Amniotic epithelial cell (primary cell): ENCODE measurements around the gene DFFA.

ENCODE experiments used
- DNase-seq: peaks from one replicate; pipeline ENCODE4 v3.0.0-alpha.2; 2010; ENCODE audit warnings: low read depth

DFFA gene, protein sequence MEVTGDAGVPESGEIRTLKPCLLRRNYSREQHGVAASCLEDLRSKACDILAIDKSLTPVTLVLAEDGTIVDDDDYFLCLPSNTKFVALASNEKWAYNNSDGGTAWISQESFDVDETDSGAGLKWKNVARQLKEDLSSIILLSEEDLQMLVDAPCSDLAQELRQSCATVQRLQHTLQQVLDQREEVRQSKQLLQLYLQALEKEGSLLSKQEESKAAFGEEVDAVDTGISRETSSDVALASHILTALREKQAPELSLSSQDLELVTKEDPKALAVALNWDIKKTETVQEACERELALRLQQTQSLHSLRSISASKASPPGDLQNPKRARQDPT

DNA sequence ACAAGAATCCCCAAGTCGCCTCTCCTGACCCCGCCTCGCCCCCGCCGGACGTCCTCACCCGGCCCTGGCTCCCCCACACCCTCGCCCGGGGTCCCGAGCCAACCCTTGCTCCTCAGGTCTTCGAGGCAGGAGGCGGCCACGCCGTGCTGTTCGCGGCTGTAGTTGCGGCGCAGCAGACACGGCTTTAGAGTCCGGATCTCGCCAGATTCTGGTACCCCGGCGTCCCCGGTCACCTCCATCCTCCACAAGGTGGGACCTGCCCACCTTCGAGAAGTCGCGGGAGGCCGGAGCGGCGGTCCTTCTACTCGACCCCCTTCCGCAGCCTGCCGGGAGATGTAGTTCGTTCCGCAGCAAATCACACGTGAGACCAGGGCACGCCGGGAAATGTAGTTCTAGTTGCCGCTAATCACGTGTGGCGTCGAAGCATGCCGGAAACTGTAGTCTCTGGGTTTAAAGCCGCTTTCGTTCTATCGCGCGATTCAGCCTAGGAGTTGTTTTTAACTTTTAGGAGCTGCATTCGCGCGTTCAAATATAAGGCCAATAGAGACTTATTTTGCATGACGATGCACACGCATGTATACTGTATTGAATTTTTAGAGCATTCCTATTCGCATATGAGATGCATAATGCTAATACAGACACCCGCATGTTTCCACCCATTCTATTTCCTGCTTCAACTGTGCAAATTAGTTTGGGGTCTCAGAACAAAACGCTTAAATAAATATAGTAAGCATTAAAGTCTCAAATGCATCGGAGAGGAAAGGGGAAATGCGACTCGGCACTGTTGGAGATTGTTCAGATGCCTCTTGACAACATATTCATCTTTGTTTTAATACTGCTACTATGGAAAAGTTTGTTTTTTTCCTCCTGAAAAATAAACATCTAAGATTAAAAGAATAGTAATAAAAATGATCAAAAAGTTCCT, at the start of gene DFFA:
DFFA (minus strand) TSS at position 310 of the 925 bp plus-strand sequence; CDS start at position 239, 71 bp downstream.
- peak; percentile 95 for DNase-seq

DNA sequence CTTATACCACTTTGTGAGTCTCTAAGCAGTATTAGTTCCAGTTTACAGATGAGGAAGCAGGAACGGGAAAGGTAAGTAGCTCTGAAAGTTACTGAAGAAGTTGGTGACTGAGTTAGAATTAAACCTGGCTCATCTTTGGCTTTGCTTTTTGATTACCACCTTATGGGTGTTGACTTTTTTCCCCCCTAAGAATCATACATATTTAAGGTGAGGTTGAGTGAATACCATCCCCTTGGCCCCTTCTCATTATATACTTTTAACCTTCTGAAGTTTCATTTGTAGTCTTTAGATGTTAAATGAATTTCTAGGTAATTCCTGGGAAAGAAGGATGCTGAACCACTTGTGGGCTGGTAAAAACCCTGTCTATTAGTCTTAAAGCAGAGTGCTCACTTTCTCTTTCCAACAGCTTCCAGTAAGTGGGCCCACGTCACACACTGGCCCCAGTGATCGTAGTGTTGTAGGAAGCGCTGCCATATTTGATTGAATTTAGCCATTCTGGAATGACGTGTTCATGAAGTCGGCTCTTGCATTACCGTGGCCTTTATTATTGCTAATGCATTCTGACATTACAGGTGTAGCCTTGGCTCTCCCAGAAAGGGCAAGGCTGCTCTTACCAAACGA, 49.3 kb upstream of the DFFA start:
- no peak for DNase-seq

DNA sequence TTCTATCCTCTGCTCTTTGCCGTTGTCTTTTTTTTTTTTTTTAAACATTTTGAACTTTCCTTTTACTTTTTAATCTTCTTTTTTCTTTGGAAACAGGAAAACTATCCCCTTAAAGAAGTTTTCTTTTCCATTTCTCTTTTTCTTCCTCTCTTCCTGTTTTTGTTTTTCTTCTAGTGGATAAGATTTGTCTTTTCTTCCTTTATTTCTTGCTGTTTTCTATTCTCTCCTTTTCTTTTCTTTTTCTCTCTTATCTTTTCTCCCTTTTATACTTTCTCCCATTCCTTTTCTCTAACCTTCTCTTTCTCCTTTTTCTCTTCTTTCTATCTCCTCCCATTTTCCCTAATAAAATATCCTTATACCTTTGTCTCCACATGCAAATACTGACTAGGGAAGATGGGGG, 48.6 kb upstream of the DFFA start:
- no peak for DNase-seq

DNA sequence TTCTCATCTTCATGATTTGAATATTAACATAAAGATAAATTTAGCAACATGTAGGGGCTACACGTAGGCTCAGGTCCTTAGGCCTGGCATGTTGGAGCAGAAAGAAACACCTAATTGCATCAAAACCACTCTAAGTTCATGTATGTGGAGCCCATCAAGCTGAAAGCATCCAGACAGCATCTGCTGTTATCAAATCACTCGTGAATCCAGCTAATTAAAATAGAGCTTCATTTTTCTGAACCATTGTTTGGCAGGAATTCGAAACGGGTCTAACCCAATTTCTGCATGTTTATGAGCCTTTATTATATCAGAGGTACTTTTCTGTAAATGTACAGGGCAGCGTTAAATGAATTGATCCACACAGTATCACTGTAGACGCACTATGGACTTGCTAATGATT, 48.2 kb upstream of the DFFA start:
- DNase-seq, result no peak

DNA sequence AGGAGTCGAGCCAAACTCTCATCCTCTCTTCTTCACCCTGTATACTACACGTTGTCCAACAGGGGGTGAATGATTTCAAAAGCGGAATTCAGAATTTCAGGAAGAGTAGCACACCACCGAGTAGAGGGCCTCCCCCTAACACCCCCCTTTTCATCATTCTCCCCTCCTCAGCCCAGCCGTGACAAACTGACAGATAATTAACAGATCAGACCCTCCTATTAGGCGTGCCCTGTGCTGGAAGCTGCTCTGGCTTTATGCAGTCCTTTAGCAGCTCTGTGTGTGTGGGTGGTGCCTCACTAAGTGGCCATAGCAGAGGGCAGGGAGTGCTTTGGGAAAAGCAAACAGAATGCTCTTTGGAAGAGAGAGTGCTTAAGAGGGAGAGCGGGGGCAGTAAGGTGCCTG, 46.7 kb upstream of the DFFA start:
- DNase-seq, result no peak

DNA sequence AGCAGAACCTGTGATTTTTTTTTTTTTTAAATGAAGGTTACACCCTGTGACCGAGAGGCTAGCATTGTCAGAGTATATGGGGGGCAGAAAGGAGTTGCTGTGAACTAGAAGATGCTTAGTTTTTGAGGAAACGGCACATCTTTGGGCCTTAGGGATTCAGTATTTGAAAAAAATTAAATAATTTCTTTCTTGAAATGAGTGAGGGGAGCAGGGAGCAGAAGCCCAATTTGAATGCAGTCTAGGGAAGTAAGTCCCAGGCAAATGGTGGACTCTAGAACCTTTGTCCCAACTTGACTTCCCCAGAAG, 45.3 kb upstream of the DFFA start:
- no peak for DNase-seq

DNA sequence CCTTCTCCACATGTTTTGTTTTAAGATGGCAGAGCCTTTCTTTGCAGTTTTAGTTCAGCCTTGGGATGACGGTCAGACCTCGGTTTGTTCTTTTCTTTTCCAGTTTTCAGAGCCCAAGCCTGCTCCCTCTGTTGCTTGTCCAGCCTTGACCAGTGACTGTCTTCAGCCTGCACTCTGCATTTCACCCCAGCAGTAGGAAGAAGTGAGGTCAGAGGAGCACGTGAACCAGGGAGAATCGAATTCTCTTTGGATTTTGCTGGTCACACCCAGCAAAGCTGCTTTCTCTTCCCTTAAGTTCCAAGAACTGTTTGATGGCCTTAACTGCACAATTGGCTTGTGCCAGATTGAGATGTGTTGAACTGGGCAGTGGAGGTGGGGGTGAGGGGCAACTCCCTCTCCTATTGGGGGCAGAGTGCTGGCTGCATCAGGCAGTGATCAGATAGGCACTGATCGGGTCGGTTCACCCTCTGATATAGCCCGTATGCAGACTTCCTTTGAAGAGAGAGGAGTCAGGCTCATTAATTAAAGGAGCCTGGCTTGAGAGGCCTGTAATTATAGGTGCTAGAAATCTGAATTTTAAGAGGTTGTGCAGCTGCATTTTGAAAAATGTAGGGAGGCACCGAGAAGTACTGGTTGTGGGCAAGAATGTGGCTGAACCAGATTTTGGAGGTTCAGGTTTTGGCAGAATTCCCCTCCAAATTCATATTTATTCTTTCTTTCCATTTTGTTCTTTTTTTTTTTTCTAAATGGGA, 44.8 kb upstream of the DFFA start:
- DNase-seq, result no peak

DNA sequence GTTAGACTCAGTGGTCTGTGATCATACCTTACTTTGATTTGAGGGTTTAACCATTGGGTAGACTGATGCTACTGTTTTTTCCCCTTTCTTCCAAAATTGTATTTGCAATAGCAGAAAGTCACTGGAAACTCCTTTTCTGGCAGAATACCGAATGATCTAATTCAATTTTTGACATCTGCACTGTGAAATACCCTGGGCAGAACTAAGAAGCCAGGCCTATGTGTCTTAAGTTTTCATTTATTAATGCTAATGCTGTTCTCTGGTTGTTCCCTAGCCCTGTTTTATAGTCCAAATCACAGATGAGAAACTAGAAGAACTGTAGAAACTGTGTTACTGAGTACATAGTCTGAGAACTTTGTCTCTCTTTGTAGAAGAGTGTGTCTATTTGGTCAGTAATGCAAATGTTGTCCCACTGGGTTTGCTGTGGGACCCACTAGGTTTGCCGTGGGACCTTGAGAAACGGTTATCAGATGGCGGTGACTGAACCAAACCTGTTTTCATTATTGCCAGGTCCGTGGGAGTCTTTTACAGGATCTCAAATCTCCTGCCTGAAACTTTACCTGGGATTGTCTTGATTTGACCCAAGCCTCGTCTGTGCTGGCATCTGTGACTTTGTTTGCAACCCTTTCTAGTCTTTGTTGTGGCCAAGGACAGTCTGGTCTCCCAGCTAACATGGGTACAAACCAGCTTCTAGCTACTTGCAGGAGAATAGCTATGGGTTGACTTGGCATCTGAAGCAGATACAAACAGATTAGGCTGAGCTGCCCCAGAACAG, 43.8 kb upstream of the DFFA start:
- no peak for DNase-seq

DNA sequence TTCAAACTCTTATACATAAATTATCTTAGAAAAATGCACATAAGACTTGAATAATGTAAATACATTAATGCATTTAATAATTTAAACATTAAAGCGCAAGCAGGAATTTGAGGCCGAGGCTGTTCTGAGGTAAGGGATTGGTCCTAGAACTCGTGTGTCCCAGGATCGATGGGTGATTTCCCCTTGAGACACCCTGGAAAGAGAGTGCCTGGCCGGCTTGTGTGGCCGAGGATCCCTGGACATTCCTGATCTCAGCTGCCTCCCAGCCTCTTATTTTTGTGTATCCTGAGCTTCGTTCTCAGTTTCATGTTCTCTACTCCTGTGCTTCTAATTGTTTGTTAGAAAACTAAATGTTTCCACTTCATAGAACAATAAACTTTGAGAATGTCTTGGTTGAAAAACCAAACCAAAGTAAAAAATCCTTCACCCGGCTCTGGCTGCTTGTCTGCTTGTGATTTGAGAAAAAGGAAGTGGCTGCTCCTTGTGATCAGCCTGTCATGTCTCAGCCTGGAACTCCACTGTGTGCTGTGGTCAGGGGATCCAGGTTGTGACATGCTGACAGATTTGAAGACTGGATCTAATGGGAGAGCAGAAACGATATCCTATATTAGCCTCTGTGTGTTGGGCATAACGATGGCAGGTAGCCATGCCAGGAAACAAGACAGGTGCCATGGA, 43.1 kb upstream of the DFFA start:
- no peak for DNase-seq

DNA sequence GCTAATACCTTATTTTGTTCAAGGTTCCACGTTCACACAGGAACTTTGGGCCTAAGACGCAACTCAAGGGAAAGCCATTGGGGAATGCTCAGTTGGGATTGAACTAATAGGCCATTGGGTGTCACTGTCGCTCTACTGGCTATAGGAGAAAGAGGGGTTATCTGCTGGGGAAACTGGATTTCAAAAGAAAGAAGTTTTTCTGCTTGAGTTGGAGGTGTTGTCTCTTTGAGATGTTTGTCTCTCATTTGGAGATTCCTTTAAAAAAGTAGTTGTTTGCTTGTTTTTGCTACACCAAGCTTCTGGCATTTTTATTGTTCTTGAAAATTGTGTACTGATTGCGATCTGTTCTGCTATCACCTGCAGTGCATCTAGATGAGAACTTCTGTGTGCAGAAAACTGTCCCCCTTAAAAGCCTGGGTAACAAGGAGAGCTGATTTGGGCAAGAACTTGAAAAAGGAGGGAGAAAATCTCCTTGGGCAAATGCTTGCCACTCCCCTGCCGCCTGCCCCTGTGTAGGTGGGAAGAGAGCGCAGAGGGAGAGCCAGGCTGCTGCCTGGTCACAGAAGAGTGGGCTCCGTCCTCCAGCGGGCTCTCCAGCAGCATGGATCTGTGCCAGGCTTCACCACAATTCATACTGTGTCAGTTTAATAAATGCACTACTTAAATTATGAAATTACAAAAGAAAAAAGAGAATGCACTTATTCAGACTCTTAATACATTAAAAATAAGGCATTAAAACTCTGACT, 42.3 kb upstream of the DFFA start:
- peak; percentile 23 for DNase-seq

DNA sequence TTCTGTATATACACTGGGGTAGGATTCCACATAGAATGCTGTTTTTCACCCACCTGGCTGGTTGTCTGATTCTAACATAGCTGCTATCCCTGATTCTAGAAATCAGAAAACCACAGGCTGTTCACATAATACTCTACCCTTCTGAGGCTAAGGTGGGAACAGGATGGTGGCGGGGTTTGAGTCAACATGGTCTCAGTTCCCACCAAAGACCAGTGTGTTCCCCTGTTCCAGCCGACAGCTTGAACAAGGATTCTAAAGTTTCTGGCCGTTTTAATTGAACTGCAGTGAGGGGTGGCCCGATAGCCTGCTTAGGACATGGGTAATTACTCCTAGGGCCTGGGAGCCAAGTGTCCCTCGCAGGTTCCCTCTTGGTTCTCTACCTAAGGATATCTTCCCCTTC, 40.9 kb upstream of the DFFA start:
- no peak for DNase-seq

DNA sequence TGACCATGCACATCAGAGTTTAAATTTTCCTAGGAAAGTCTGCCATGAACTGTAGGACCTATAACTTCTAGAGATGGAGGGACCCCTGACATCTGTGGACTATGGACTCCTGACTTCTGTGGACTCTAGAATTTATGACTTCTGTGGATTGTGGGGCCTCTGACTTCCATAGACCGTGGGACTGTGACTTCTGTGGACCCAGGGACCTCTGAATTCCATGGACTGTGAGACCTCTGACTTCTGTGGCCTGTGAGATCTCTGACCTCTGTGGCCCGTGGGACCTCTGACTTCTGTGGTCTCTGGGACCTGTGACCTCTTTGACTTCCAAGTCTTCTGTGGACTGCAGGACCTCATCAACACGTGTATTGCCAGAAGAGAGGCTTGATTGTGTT, 39.2 kb upstream of the DFFA start:
- DNase-seq, result no peak

DNA sequence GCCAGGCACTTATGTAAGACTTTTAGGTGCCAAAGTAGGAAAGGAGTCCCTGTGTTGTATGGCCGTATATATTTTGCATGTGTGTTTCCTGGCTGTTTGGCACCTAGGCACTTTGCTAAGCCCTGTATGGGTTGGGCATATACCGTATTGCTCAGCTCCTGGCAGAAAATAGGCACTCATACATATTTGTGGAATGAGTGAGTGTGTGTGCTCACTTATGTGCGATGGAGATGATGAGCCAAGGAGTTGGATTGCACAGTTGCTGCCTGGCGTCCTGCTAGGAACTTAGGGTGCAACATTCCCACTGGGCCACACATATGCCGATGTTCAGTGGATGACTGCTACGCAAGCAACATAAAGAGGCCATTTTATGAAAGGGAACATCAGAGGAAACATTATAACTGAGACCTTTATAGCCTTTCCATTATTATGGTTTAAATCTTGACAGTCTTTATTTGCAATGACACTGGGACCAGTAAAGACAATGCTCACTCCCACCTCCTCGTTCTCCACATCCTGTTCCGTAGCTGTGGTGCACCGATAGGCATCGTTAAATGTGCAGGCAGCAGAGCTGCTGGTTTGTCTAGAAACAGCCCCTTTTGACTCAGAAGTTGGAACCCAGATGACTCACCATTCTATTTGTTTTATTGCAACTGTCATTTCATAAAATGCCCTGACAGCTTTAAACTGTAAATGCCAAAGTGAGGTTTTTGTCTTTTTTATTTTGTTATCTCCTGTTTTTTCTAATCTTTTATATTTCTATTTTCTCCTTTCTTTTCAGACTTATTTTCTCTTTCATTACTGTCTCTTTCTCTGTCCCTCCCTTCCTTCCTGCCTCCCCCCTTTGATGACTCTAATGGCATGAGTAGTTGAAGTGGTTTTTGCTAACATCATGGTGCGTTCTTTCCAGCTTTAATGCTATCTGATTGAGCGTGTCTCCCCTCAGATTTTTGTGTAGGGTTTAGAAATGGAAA, 38.5 kb upstream of the DFFA start:
- peak; percentile 86 for DNase-seq

DNA sequence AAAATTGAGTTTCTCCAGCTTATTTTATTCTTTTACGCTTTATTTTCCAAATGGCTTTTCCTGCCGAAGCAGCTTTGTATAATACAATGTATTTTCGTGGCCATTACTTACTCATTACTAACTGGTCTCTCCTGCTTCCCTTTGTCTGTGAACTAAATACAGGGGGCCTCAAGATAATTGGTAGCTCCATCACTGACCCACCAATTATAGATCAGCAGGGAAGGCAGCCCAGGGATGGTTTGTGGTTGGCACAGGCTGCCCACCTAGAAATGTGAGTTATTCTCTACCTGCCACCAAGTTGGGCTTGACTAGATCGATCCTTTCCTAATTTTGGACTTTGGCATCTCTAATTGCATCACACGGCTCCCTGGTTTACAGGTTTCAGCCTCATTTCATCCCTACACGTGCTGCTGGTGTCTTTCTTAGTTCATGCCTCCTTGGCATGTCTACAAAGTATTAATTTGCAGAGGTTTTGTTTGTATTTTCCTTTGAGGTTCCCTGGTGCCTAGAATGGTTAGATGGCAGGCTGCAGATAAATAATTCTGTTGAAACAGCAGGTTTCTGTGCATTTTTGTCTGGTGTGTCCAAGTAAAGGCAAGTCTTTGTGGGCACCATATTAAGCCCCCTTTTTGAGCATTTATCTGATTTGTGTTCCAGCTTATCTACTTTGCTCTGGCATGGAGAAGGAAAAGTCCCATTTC, 37.6 kb upstream of the DFFA start:
- no peak for DNase-seq

DNA sequence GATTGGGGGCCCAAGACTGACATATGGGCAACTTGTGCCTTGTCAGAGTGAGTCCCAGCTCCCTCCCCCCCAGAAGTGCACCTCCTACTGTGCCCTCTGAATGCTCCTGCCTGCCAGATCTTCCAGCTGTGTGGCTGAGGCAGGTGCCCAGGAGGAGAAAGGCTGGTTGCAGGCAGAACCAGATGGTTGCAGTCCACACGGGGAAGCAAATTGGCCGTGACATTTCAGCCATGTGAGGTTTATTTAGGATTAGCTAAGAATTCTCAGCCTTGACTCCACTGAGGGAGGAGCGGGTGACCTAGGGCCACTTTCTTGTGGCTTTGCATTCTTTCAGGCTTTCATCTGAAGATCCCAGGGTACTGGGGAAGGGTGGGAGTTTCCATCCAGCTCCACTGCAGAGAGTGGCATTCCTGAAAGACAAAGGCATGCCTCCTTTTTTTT, 36.2 kb upstream of the DFFA start:
- no peak for DNase-seq

DNA sequence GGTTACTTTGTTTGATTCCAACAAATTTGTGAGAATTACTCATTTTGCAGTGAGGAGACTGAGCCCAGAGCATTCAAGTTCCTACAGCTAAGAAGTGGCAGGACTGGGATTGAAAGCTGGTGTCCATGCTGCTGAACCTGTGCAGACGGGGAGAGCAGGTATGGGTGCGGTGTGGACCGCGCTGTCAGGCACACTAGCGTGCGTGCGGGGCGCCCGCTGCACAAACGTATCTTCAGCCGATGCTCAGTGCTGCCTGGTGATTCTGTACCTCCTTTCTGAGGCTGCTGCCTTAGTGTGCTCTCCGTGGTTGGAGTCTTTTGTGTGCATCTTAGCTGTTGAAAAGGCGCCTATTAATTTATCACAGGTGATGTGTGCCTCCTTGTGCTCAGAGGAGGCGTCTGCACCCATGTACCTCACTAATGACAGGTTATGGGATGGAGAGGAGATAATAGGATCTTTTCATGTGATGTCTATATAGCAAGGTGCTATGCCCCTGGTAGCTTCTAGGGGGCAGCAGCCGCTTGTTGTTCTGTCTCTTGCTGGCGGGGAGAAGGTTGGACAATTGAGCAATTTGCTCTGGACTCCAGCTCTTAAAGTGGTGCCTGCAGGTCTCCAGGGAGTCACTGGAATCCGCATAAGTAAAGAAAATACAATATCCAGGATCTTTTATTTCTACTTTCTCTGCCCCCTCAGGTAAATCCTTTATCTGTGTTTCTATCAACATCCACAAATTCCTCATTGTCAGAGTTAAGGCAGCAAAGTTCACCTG, 35.0 kb upstream of the DFFA start:
- DNase-seq, result peak; percentile 81

DNA sequence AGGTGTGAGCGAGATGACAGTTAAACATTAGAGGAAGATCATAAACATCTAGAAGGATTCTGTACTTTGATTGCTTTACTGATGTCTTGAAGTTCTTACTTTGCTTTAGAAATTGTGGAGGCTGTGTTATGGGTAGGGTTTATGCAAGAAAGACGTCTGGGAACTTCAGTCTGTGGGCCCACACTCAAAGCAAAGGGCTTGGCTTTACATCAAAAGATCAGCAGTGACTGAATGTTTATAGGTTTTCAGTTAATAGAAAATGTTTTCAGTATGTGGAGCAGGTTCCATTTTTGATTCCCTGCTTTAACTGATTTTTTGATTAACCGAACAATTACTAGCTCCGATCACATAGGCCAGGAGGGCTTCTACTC, 34.3 kb upstream of the DFFA start:
- DNase-seq, result no peak
